ENCODE results near the gene MRPL14.

- TF ChIP-seq SNAI2 (CRISPR knock-in tag; IDR thresholded peaks at IDR 0.05), result no peak
- TF ChIP-seq, protein P1, sequence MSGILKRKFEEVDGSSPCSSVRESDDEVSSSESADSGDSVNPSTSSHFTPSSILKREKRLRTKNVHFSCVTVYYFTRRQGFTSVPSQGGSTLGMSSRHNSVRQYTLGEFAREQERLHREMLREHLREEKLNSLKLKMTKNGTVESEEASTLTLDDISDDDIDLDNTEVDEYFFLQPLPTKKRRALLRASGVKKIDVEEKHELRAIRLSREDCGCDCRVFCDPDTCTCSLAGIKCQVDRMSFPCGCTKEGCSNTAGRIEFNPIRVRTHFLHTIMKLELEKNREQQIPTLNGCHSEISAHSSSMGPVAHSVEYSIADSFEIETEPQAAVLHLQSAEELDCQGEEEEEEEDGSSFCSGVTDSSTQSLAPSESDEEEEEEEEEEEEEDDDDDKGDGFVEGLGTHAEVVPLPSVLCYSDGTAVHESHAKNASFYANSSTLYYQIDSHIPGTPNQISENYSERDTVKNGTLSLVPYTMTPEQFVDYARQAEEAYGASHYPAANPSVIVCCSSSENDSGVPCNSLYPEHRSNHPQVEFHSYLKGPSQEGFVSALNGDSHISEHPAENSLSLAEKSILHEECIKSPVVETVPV (CRISPR knock-in tag; IDR thresholded peaks at IDR 0.05), result no peak
- TF ChIP-seq ISL1 (CRISPR knock-in tag; IDR thresholded peaks at IDR 0.05), result no peak
- no peak for TF ChIP-seq ARNTL (CRISPR knock-in tag; IDR thresholded peaks at IDR 0.05; ENCODE audit: borderline replicate concordance, low read depth)
These were observed 7.5 kb downstream of the MRPL14 start for GRCh38 chr6:44119704-44120262.
